ENCODE results near the gene OR5K4. TPM values are rescaled to one million over a fixed set of nuclear protein-coding genes. Genes with fewer than 3 reads are reported as not detected.

The OR5K4 gene
- total and polyA plus RNA-seq, 2 donors (not counting 3 experiments of a cell fraction or from before 2014, with no cell fraction given): not detected

DNA sequence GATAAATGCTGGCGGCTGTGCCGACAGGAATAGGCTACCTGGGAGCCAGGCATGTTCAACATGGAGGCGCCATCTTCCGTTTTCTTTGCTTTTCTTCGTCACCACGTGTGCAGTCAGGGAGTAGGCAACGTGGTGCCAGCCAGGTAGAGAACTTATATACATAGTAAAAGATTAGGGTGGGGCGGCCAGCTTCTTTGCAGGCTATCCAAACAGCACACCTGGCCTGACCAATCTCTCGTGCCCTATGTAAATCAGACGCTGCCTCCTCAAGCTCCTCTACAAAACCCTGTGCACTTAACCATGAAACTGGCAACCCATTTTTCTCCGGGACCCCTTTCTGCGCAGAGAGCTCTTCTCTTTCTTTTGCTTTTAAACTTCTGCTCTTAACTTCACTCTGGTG lies 28.6 kb upstream of the OR5K4 start:
- no peaks in the 10 kb centered on the region for H4K20me1 ChIP-seq (replicated peaks; ENCODE audit: control insufficient read depth, extremely low read depth, insufficient read depth, low read length)
- no peak for DNase-seq (ENCODE audit: low read depth, low spot score)
- no peak overlapping the region for H2AFZ ChIP-seq (ENCODE audit: low read depth, low read length)
- POLR2A ChIA-PET: no interaction called here
- BruUV-seq (replicated peaks): no TSS peak
- no peaks in the 10 kb centered on the region for H3K4me1 ChIP-seq (ENCODE audit: control insufficient read depth, extremely low read depth, insufficient read depth, low read length)
- no peak overlapping the region for H3K4me2 ChIP-seq (ENCODE audit: insufficient read depth, low read length)
- H3K4me3 ChIP-seq (replicated peaks in 1 of 3; ENCODE audit: insufficient read depth in 1 of 3, low read depth in 1 of 3, low read length in 3 of 3): no peak overlapping the region
- no peaks in the 10 kb centered on the region for H3K9me1 ChIP-seq (replicated peaks; ENCODE audit: control insufficient read depth, extremely low read depth, insufficient read depth, low read length)
- H3K36me3 ChIP-seq (ENCODE audit: control insufficient read depth in 2 of 2, extremely low read depth in 1 of 2, insufficient read depth in 2 of 2, low read length in 2 of 2): no peaks in the 10 kb centered on the region
- TF ChIP-seq EZH2 (IDR thresholded peaks at IDR 0.05; ENCODE audit: borderline replicate concordance, low read depth, low read length, severe bottlenecking): no peak
- TF ChIP-seq, protein P1, sequence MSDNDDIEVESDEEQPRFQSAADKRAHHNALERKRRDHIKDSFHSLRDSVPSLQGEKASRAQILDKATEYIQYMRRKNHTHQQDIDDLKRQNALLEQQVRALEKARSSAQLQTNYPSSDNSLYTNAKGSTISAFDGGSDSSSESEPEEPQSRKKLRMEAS (IDR thresholded peaks at IDR 0.05; ENCODE audit: insufficient read depth, insufficient read length): no peak
- TF ChIP-seq POLR2AphosphoS5 (IDR thresholded peaks at IDR 0.05; ENCODE audit: insufficient read depth, low read depth, low read length): no peak
- TF ChIP-seq, protein P2, sequence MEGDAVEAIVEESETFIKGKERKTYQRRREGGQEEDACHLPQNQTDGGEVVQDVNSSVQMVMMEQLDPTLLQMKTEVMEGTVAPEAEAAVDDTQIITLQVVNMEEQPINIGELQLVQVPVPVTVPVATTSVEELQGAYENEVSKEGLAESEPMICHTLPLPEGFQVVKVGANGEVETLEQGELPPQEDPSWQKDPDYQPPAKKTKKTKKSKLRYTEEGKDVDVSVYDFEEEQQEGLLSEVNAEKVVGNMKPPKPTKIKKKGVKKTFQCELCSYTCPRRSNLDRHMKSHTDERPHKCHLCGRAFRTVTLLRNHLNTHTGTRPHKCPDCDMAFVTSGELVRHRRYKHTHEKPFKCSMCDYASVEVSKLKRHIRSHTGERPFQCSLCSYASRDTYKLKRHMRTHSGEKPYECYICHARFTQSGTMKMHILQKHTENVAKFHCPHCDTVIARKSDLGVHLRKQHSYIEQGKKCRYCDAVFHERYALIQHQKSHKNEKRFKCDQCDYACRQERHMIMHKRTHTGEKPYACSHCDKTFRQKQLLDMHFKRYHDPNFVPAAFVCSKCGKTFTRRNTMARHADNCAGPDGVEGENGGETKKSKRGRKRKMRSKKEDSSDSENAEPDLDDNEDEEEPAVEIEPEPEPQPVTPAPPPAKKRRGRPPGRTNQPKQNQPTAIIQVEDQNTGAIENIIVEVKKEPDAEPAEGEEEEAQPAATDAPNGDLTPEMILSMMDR (IDR thresholded peaks at IDR 0.05; ENCODE audit: extremely low read depth in 1 of 2, insufficient read depth in 1 of 2, low read depth in 1 of 2, low read length in 2 of 2): no peak
- TF ChIP-seq GATA2 (IDR thresholded peaks at IDR 0.05; ENCODE audit: insufficient read depth, insufficient read length, low read depth, low read length): no peak
- no peak for TF ChIP-seq JUN (IDR thresholded peaks at IDR 0.05; ENCODE audit: borderline replicate concordance, insufficient read depth, insufficient read length, low read depth)
- TF ChIP-seq FOS (IDR thresholded peaks at IDR 0.05; ENCODE audit: borderline replicate concordance, insufficient read depth, low read length): no peak
- TF ChIP-seq POLR2A (IDR thresholded peaks at IDR 0.05; ENCODE audit: low read depth, low read length): no peak
- no peak for TF ChIP-seq MYC (IDR thresholded peaks at IDR 0.05; ENCODE audit: low read depth, low read length)
- dilution Hi-C loops (cut with MboI; ENCODE audit: extremely low pct_ligation_motif_present, low sequenced_read_pairs) (no loop called here), intact Hi-C loops (cut with micrococcal nuclease) (no loop called here)
- H3K79me2 ChIP-seq (ENCODE audit: control insufficient read depth, insufficient read depth, low read length): no peaks in the 10 kb centered on the region
- H3K27ac ChIP-seq (ENCODE audit: insufficient read depth, low read depth, low read length): no peak overlapping the region
- peaks cover 2 to 11% of the 10 kb centered on the region in 2 experiments for H3K27me3 ChIP-seq (ENCODE audit: control insufficient read depth in 2 of 2, insufficient read depth in 2 of 2, low read length in 2 of 2)
- FAIRE-seq: no peak
- no peak overlapping the region for H3K9ac ChIP-seq (replicated peaks; ENCODE audit: extremely low read depth, insufficient read depth, low read length)
- H3K9me3 ChIP-seq (replicated peaks; ENCODE audit: control insufficient read depth, insufficient read depth, low read length): no peaks in the 10 kb centered on the region
- CTCF ChIA-PET: interaction anchor here (0.9 to 2.2 kb wide), 3 partner anchors 19 to 606 kb away, joined by 3 to 6 read pairs (median 3); no protein-coding TSS in a partner anchor

Data from endothelial cell of umbilical vein (primary cell).